ENCODE measurements around the gene UCHL1.
"Not testable (repeated sequence)": the region's sequence is repeated elsewhere in the genome, so short reads cannot be mapped to it uniquely, and the experiment has no call there.

UCHL1 gene

GRCh38 chr4:41281038-41281634 is 24.4 kb downstream of the UCHL1 start:
- in situ Hi-C loops (cut with HindIII; ENCODE audit: low pct_ligation_motif_present, low pct_unique_long_range_greater_than_20kb, low sequenced_read_pairs): no loop called here
- DNase-seq: peak; percentile 69

- in situ Hi-C loops (cut with HindIII; ENCODE audit: low pct_ligation_motif_present, low pct_unique_long_range_greater_than_20kb, low sequenced_read_pairs): no loop called here
- DNase-seq: no peak
These were observed 25.6 kb downstream of the UCHL1 start for GRCh38 chr4:41282366-41282765.

- in situ Hi-C loops (cut with HindIII; ENCODE audit: low pct_ligation_motif_present, low pct_unique_long_range_greater_than_20kb, low sequenced_read_pairs): no loop called here
- DNase-seq: no peak
These were observed 28.6 kb downstream of the UCHL1 start for GRCh38 chr4:41285202-41285863.

- in situ Hi-C loops (cut with HindIII; ENCODE audit: low pct_ligation_motif_present, low pct_unique_long_range_greater_than_20kb, low sequenced_read_pairs): no loop called here
- DNase-seq: no peak
These were observed 29.1 kb downstream of the UCHL1 start for GRCh38 chr4:41285864-41286235.

GRCh38 chr4:41287005-41287404 is 30.3 kb downstream of the UCHL1 start:
- no peak for DNase-seq
- in situ Hi-C loops (cut with HindIII; ENCODE audit: low pct_ligation_motif_present, low pct_unique_long_range_greater_than_20kb, low sequenced_read_pairs): no loop called here

- DNase-seq: no peak
- in situ Hi-C loops (cut with HindIII; ENCODE audit: low pct_ligation_motif_present, low pct_unique_long_range_greater_than_20kb, low sequenced_read_pairs): no loop called here
These were observed 31.1 kb downstream of the UCHL1 start for GRCh38 chr4:41287852-41288251.

GRCh38 chr4:41288254-41288653 is 31.5 kb downstream of the UCHL1 start:
- DNase-seq: no peak
- in situ Hi-C loops (cut with HindIII; ENCODE audit: low pct_ligation_motif_present, low pct_unique_long_range_greater_than_20kb, low sequenced_read_pairs): no loop called here

- DNase-seq: no peak
- in situ Hi-C loops (cut with HindIII; ENCODE audit: low pct_ligation_motif_present, low pct_unique_long_range_greater_than_20kb, low sequenced_read_pairs): no loop called here
These were observed 33.8 kb downstream of the UCHL1 start for GRCh38 chr4:41290479-41290878.

- in situ Hi-C loops (cut with HindIII; ENCODE audit: low pct_ligation_motif_present, low pct_unique_long_range_greater_than_20kb, low sequenced_read_pairs): no loop called here
- no peak for DNase-seq
These were observed 37.8 kb downstream of the UCHL1 start for GRCh38 chr4:41294445-41295062.

GRCh38 chr4:41296995-41297394 is 40.3 kb downstream of the UCHL1 start:
- in situ Hi-C loops (cut with HindIII; ENCODE audit: low pct_ligation_motif_present, low pct_unique_long_range_greater_than_20kb, low sequenced_read_pairs): no loop called here
- DNase-seq: no peak

GRCh38 chr4:41297832-41298231 is 41.1 kb downstream of the UCHL1 start:
- in situ Hi-C loops (cut with HindIII; ENCODE audit: low pct_ligation_motif_present, low pct_unique_long_range_greater_than_20kb, low sequenced_read_pairs): no loop called here
- no peak for DNase-seq

- in situ Hi-C loops (cut with HindIII; ENCODE audit: low pct_ligation_motif_present, low pct_unique_long_range_greater_than_20kb, low sequenced_read_pairs): no loop called here
- DNase-seq: no peak
These were observed 42.8 kb downstream of the UCHL1 start for GRCh38 chr4:41299486-41299885.

- DNase-seq: no peak
- in situ Hi-C loops (cut with HindIII; ENCODE audit: low pct_ligation_motif_present, low pct_unique_long_range_greater_than_20kb, low sequenced_read_pairs): no loop called here
These were observed 44.4 kb downstream of the UCHL1 start for GRCh38 chr4:41301137-41301536.

- no peak for DNase-seq
- in situ Hi-C loops (cut with HindIII; ENCODE audit: low pct_ligation_motif_present, low pct_unique_long_range_greater_than_20kb, low sequenced_read_pairs): no loop called here
These were observed 46.8 kb downstream of the UCHL1 start for GRCh38 chr4:41303372-41304118.

- no peak for DNase-seq
- in situ Hi-C loops (cut with HindIII; ENCODE audit: low pct_ligation_motif_present, low pct_unique_long_range_greater_than_20kb, low sequenced_read_pairs): no loop called here
These were observed 47.5 kb downstream of the UCHL1 start for GRCh38 chr4:41304221-41304620.

- in situ Hi-C loops (cut with HindIII; ENCODE audit: low pct_ligation_motif_present, low pct_unique_long_range_greater_than_20kb, low sequenced_read_pairs): no loop called here
- DNase-seq: no peak
These were observed 48.7 kb downstream of the UCHL1 start for GRCh38 chr4:41305476-41305875.

- in situ Hi-C loops (cut with HindIII; ENCODE audit: low pct_ligation_motif_present, low pct_unique_long_range_greater_than_20kb, low sequenced_read_pairs): no loop called here
- no peak for DNase-seq
These were observed 50.9 kb downstream of the UCHL1 start for GRCh38 chr4:41307638-41308037.

GRCh38 chr4:41308398-41308797 is 51.7 kb downstream of the UCHL1 start:
- no peak for DNase-seq
- in situ Hi-C loops (cut with HindIII; ENCODE audit: low pct_ligation_motif_present, low pct_unique_long_range_greater_than_20kb, low sequenced_read_pairs): no loop called here

- DNase-seq; in situ Hi-C loops (cut with HindIII; ENCODE audit: low pct_ligation_motif_present, low pct_unique_long_range_greater_than_20kb, low sequenced_read_pairs): not testable (repeated sequence)
These were observed 58.7 kb downstream of the UCHL1 start for GRCh38 chr4:41315426-41315825.

Data from ACHN (cell line).